ENCODE measurements around the gene XIST. TPM values are rescaled to one million over a fixed set of nuclear protein-coding genes. Genes with fewer than 3 reads are reported as not detected.
"Not testable (repeated sequence)": the region's sequence is repeated elsewhere in the genome, so short reads cannot be mapped to it uniquely, and the experiment has no call there.

The XIST gene
- total and polyA plus RNA-seq, 5 experiments from 2014 or later, result 3.8 to 10.0 (median 8.1) TPM; not detected in 2

DNA sequence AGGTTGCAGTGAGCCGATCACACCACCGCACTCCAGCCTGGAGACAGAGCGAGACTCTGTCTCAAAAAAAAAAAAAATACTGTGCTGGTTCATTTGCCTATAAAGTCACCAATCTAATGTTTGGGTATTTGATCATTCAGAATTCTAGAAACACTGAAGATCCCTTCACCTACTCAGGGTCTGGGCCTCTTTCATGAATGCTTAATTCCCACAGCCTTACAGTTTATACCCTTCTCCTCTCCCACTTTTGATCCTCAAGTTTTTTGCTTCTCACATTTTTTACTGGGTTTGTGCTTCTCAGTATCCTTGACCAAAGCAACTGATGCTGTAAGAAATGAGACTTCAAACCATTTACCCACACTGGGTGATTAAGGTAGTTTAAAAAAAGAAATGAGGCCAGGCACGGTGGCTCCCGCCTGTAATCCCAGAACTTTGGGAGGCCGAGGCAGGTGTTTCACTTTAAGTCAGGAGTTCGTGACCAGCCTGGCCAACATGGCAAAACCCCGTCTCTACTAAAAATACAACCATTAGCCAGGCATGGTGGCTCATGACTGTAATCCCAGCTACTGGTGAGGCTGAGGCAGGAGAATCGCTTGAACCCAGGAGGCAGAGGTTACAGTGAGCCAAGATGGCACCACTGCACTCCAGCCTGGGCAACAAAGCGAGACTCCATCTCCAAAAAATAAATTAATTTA lies 32.5 kb downstream of the XIST start:
- DNase-seq, POLR2A ChIA-PET, H3K27ac Mint-ChIP-seq, ATAC-seq, H3K27me3 Mint-ChIP-seq, H3K4me1 Mint-ChIP-seq, H3K4me3 Mint-ChIP-seq: not testable (repeated sequence)
- Mint-ChIP-seq H3K36me3 (peaks cover 0 to 21% (median 0%) of the 10 kb centered on the region in 3 donors), H3K9me3 (peaks cover 0 to 48% (median 0%) of the 10 kb centered on the region in 9 donors)

DNA sequence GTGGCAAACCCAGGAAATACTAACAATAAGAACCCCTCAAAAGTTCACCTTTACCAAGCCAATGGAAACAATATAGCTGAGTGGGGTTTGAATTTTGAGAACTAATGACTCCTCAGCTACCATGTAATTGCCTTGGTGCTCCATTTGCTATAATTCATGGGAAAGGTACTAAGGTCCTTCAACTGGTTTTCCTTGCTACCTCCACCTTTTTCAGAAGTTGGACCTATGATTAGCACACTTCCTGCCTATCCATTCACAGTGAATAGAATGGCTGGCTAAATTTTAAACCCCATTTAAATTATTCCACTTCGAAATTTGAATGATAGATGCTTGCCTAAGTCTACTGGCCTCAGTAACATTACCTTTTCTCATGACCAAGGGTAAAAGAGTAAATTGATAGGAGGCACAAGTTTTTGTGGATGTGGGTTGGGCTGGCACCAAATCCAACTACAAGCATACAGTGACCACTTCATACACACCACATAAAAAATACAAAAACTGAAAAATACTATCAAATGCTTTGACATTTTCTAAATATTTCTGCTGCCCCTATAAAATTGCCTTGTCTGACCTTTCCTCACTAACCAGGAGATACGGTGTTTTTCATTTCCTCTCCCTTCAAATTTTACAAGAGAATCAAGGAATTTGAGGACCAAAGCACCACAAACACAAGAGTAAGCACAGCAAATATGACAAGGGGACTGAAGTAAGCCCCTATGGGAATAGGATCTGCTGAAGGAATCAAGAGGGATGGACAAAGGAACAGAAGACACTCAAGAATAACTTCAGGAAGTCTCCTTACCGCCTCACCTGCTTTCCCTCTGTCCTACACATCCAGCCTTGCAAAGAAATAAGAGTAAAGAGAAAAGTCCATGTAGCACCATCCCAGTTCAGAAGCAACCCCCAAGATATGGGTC lies 34.1 kb downstream of the XIST start:
- Mint-ChIP-seq H3K9me3 (peaks cover 0 to 43% (median 0%) of the 10 kb centered on the region in 9 donors), H3K36me3 (peaks cover 0 to 15% (median 0%) of the 10 kb centered on the region in 3 donors), H3K27ac (no peak overlapping the region), H3K4me1 (no peaks in the 10 kb centered on the region), H3K27me3 (peaks cover 0 to 3% (median 0%) of the 10 kb centered on the region in 5 donors), H3K4me3 (no peak overlapping the region)
- DNase-seq (no peak), ATAC-seq (no peak)
- POLR2A ChIA-PET, result no interaction called here

DNA sequence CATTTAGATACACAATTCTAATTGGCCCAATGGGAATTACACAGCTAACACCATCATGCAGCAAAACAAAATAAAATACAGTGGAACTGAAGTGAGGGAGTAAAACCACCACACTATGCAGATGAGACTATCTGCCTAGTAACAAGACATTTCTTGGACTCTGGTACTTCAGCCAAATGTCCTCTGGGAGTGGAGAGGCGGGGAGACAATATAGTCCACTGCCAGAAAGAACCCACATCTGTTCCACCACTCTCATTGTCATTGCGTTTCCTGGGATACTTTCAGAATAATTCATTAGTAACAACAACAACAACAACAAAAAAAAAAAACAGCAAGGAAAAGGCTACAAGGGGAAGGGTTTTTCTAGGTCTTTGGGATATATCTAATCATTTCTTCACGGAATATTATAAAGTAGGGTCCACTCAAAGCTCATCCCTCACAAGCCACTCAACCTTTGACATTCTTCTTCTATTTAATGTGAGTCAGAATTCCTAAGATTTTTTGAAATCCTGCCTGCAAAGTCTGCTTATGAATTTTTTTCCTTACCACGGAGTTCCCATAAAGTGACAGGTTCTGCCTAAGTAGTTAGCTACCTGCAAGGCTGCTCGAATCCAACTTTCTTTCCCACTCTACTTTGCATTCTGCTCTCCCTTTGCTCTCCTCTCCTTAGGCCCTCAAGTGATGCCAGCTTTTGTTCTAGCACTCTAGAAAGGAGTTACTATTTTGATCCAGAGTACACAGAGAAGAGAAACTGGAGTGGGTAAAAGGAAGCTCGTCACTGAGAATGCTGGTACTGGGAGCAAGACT lies 34.9 kb downstream of the XIST start:
- H3K4me3 Mint-ChIP-seq, result no peak overlapping the region
- H3K4me1 Mint-ChIP-seq, result no peaks in the 10 kb centered on the region
- POLR2A ChIA-PET, result no interaction called here
- peaks cover 0 to 3% (median 0%) of the 10 kb centered on the region in 5 donors for H3K27me3 Mint-ChIP-seq
- no peak for ATAC-seq
- peaks cover 0 to 11% (median 0%) of the 10 kb centered on the region in 3 donors for H3K36me3 Mint-ChIP-seq
- no peak for DNase-seq
- H3K27ac Mint-ChIP-seq, result no peak overlapping the region
- peaks cover 0 to 38% (median 0%) of the 10 kb centered on the region in 9 donors for H3K9me3 Mint-ChIP-seq

- Mint-ChIP-seq H3K27ac (no peak overlapping the region), H3K4me1 (no peaks in the 10 kb centered on the region), H3K9me3 (peaks cover 0 to 4% (median 0%) of the 10 kb centered on the region in 9 donors), H3K27me3 (peaks cover 0 to 7% (median 0%) of the 10 kb centered on the region in 5 donors), H3K36me3 (no peaks in the 10 kb centered on the region), H3K4me3 (no peak overlapping the region)
- DNase-seq (no peak), ATAC-seq (no peak)
- POLR2A ChIA-PET, result no interaction called here
Observed at GRCh38 chrX:73812256-73812655, 40.3 kb downstream of the XIST start.

DNA sequence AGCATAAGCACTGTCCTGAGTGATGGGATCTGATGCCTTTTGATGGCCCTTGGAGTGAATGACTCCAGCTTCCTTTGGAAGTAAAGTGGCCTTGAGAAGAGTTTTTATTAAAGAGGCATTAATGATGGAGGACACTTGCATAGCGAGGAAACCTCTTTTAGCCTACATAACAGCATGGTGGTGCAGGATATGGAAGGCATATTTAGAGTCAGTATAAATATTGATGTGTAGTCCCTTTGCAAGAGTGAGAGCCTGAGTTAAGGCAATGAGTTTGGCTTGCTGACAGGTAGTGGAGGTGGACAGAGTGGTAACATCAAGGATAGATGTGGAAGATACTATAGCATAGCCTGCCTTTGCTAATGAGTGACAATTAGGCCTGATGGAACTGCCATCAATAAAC lies 48.4 kb downstream of the XIST start:
- POLR2A ChIA-PET, H3K27ac Mint-ChIP-seq, DNase-seq, H3K36me3 Mint-ChIP-seq, H3K4me1 Mint-ChIP-seq, ATAC-seq, H3K27me3 Mint-ChIP-seq, H3K9me3 Mint-ChIP-seq, H3K4me3 Mint-ChIP-seq: not testable (repeated sequence)

DNA sequence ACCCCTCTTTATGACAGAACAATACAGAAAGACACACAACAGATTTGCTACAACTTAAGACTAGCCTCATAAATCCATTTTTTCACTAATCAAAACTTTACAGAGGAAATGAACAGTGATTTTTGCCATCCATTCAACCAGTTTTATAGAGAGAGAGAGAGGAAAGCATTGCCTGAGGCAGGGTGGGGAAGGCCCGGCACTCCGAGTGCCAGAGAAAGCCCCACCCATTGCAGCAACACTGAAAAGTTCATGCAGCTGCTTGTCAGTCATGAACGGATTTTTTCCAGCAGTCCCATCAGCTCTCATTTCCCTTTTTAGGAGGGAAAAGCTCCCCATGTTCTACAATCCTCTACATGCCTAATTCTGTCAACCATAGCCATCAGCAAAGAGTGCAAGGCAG lies 52.6 kb downstream of the XIST start:
- no peak for DNase-seq
- Mint-ChIP-seq H3K4me3 (no peak overlapping the region), H3K27ac (no peak overlapping the region), H3K27me3 (no peaks in the 10 kb centered on the region), H3K4me1 (no peaks in the 10 kb centered on the region), H3K9me3 (peaks cover 0 to 4% (median 0%) of the 10 kb centered on the region in 9 donors), H3K36me3 (no peaks in the 10 kb centered on the region)
- POLR2A ChIA-PET, result no interaction called here
- no peak for ATAC-seq

DNA sequence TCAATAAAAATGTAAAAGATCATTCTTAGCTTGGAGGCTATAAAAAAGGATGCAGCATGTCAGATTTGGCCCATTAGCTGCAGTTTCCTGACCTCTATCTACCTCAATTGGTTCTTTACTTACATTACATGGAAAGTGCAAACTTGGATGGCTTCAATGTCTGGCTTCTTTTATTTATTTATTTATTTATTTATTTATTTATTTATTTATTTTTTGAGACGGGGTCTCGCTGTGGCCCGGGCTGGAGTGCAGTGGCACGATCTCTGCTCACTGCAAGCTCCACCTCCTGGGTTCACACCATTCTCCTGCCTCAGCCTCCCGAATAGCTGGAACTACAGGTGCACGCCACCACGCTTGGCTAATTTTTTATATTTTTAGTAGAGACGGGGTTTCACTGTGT lies 60.0 kb downstream of the XIST start:
- ATAC-seq, H3K4me3 Mint-ChIP-seq, POLR2A ChIA-PET, H3K27me3 Mint-ChIP-seq, H3K36me3 Mint-ChIP-seq, DNase-seq, H3K4me1 Mint-ChIP-seq, H3K27ac Mint-ChIP-seq: not testable (repeated sequence)
- H3K9me3 Mint-ChIP-seq, result peaks cover 0 to 22% (median 5%) of the 10 kb centered on the region in 9 donors

DNA sequence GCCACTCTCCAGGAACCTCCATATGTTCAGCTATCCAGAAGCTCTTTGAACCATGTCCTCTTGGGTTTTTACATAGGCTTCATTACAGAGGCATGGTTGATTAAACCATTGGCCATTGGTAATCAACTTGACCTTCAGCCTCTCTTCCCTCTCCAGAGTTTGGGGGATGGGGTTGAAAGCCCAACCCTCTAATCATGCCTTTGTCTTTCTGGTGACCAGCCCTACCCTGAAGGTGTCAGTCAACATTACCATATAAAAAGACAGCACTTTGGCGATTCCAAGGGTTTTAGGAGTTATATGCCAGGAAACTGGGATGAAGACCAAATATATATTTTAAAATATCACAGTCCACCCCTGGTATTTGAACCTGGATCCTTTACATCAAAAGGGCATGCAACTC lies 67.0 kb downstream of the XIST start:
- H3K4me1 Mint-ChIP-seq, result no peaks in the 10 kb centered on the region
- no peak overlapping the region for H3K4me3 Mint-ChIP-seq
- H3K27ac Mint-ChIP-seq, result no peak overlapping the region
- H3K36me3 Mint-ChIP-seq, result peaks cover 0 to 7% (median 0%) of the 10 kb centered on the region in 3 donors
- peaks cover 0 to 25% (median 5%) of the 10 kb centered on the region in 9 donors for H3K9me3 Mint-ChIP-seq
- ATAC-seq (no peak), DNase-seq (no peak)
- POLR2A ChIA-PET, result no interaction called here
- H3K27me3 Mint-ChIP-seq, result peaks cover 0 to 3% (median 0%) of the 10 kb centered on the region in 5 donors
